Skin epidermis (tissue), 12 donors: Measurements from ENCODE around the gene REXO1.
"Not testable (repeated sequence)": the region's sequence is repeated elsewhere in the genome, so short reads cannot be mapped to it uniquely, and the experiment has no call there.

ENCODE experiments used
- H3K27ac ChIP-seq, 21 experiments: fragments of 200-600 bp; sonication (generic) in 11 of 21; one replicate each; pipeline ENCODE4 v1.5.0; 2020; ENCODE audit warnings: mild to moderate bottlenecking in 3 of 21, inconsistent platforms in 2 of 21, moderate library complexity in 2 of 21
- H3K4me3 ChIP-seq, 7 experiments: fragments of 200-600 bp; sonication (generic) in 2 of 7; one replicate each; pipeline ENCODE4 v1.5.0; 2020; ENCODE audit warnings: inconsistent platforms in 2 of 7, mild to moderate bottlenecking in 2 of 7, moderate library complexity in 1 of 7

REXO1 gene

GRCh38 chr19:1848399-1849131 is at the start of gene REXO1:
REXO1 (minus strand) TSS chr19:1848483; CDS start chr19:1848358, 125 bp downstream.
- peak within 1 kb of the TSS; percentile 96 to 100 (median 100) for H3K27ac ChIP-seq

GRCh38 chr19:1896508-1896907 is 48.2 kb upstream of the REXO1 start:
- no peak overlapping the region for H3K4me3 ChIP-seq

More at GRCh38 chr19:1848399-1849131, at the start of gene REXO1:
- H3K4me3 ChIP-seq: peak within 1 kb of the TSS; percentile 81 to 100 (median 99)

GRCh38 chr19:1893791-1894190 is 45.5 kb upstream of the REXO1 start:
- Histone ChIP-seq H3K27ac (no peak overlapping the region), H3K4me3 (no peak overlapping the region)

More at GRCh38 chr19:1896508-1896907, 48.2 kb upstream of the REXO1 start:
- peak overlapping the region in 13 of 21 experiments; percentile 1 to 83 (median 67) for H3K27ac ChIP-seq

GRCh38 chr19:1889907-1890306 is 41.6 kb upstream of the REXO1 start:
- no peak overlapping the region for H3K4me3 ChIP-seq
- no peak overlapping the region for H3K27ac ChIP-seq

- H3K27ac ChIP-seq: no peak overlapping the region
- no peak overlapping the region for H3K4me3 ChIP-seq
These were observed 40.1 kb upstream of the REXO1 start for GRCh38 chr19:1888385-1888784.

- H3K27ac ChIP-seq, H3K4me3 ChIP-seq: not testable (repeated sequence)
These were observed 38.1 kb upstream of the REXO1 start for GRCh38 chr19:1886360-1886759.

GRCh38 chr19:1885398-1886119 is 37.3 kb upstream of the REXO1 start, which contains the start of gene ABHD17A:
ABHD17A (minus strand) TSS chr19:1885496; CDS start chr19:1881566, 3,930 bp downstream.
- Histone ChIP-seq H3K4me3 (peak within 1 kb of the TSS; percentile 60 to 98 (median 83)), H3K27ac (peak within 1 kb of the TSS; percentile 76 to 98 (median 90))

GRCh38 chr19:1884719-1885334 is 36.5 kb upstream of the REXO1 start:
- H3K27ac ChIP-seq: peak overlapping the region; percentile 76 to 98 (median 90)
- H3K4me3 ChIP-seq: peak overlapping the region; percentile 60 to 98 (median 83)

GRCh38 chr19:1884291-1884718 is 36.0 kb upstream of the REXO1 start:
- H3K27ac ChIP-seq: peak overlapping the region in 20 of 21 experiments; percentile 77 to 98 (median 90)
- H3K4me3 ChIP-seq: peak overlapping the region; percentile 60 to 98 (median 83)

GRCh38 chr19:1883784-1884183 is 35.5 kb upstream of the REXO1 start:
- Histone ChIP-seq H3K27ac (peak overlapping the region in 20 of 21 experiments; percentile 57 to 98 (median 90)), H3K4me3 (peak overlapping the region; percentile 60 to 98 (median 83))

GRCh38 chr19:1882786-1883692 is 34.8 kb upstream of the REXO1 start:
- Histone ChIP-seq H3K4me3 (peak overlapping the region; percentile 60 to 98 (median 83)), H3K27ac (peak overlapping the region; percentile 6 to 98 (median 90))

GRCh38 chr19:1882089-1882785 is 34.0 kb upstream of the REXO1 start:
- Histone ChIP-seq H3K27ac (peak overlapping the region; percentile 6 to 98 (median 87)), H3K4me3 (peak overlapping the region in 6 of 7 experiments; percentile 8 to 93 (median 40))

- peak overlapping the region in 6 of 7 experiments; percentile 8 to 93 (median 40) for H3K4me3 ChIP-seq
- H3K27ac ChIP-seq: peak overlapping the region; percentile 6 to 98 (median 85)
These were observed 33.3 kb upstream of the REXO1 start for GRCh38 chr19:1881393-1882088.

- H3K4me3 ChIP-seq: peak overlapping the region in 3 of 7 experiments; percentile 13 to 93 (median 60)
These were observed 32.5 kb upstream of the REXO1 start for GRCh38 chr19:1880611-1881392.

GRCh38 chr19:1879982-1880381 is 31.7 kb upstream of the REXO1 start:
- peak overlapping the region in 1 of 21 experiments; percentile 53 for H3K27ac ChIP-seq
- not testable (repeated sequence) for H3K4me3 ChIP-seq

More at GRCh38 chr19:1880611-1881392, 32.5 kb upstream of the REXO1 start:
- H3K27ac ChIP-seq: peak overlapping the region in 16 of 21 experiments; percentile 3 to 98 (median 75)

- H3K4me3 ChIP-seq, H3K27ac ChIP-seq: not testable (repeated sequence)
These were observed 30.3 kb upstream of the REXO1 start for GRCh38 chr19:1878583-1878982.

GRCh38 chr19:1877280-1877660 is 29.0 kb upstream of the REXO1 start:
- peak overlapping the region in 2 of 7 experiments; percentile 58 to 95 for H3K4me3 ChIP-seq
- peak overlapping the region in 3 of 21 experiments; percentile 90 to 97 (median 96) for H3K27ac ChIP-seq
